Measurements from ENCODE around the gene MED13.

MED13 gene

GRCh38 chr17:62043602-62044001 is 21.5 kb downstream of the MED13 start:
- no peak overlapping the region for H2BK12ac ChIP-seq (ENCODE audit: low read length)
- no peaks in the 10 kb centered on the region for H3K27me3 ChIP-seq (ENCODE audit: control insufficient read depth in 3 of 3, insufficient read depth in 3 of 3, low read depth in 1 of 3, low read length in 3 of 3)
- H3K23ac ChIP-seq (ENCODE audit: low read depth, low read length, poor library complexity) = no peak overlapping the region
- no peak overlapping the region for H3K4me2 ChIP-seq (ENCODE audit: insufficient read depth, low read length, poor library complexity, severe bottlenecking)
- no peak overlapping the region for H3K9ac ChIP-seq (ENCODE audit: low read depth, low read length, poor library complexity)
- no peak overlapping the region for H2BK120ac ChIP-seq (ENCODE audit: low read depth, low read length)
- H3K79me1 ChIP-seq (ENCODE audit: low read depth, low read length) = peaks cover 3% of the 10 kb centered on the region
- H3K18ac ChIP-seq (ENCODE audit: low read length) = no peak overlapping the region
- H3K4me1 ChIP-seq (ENCODE audit: control insufficient read depth in 2 of 2, insufficient read depth in 1 of 2, low read depth in 1 of 2, low read length in 2 of 2) = no peaks in the 10 kb centered on the region
- H2BK5ac ChIP-seq (ENCODE audit: low read length) = no peak overlapping the region
- H4K91ac ChIP-seq (ENCODE audit: low read depth, low read length, poor library complexity) = no peak overlapping the region
- H3K4ac ChIP-seq (ENCODE audit: low read length) = no peak overlapping the region
- H3K9me3 ChIP-seq (replicated peaks in 1 of 2; ENCODE audit: control insufficient read depth in 2 of 2, insufficient read depth in 1 of 2, low read depth in 1 of 2, low read length in 2 of 2) = no peaks in the 10 kb centered on the region
- H3K14ac ChIP-seq (ENCODE audit: low read length) = no peak overlapping the region
- no peak overlapping the region for H2AFZ ChIP-seq (ENCODE audit: low read length)
- no peak overlapping the region for H2AK5ac ChIP-seq (ENCODE audit: low read depth, low read length)
- no peak overlapping the region for H4K8ac ChIP-seq (ENCODE audit: low read depth, low read length)
- no peak overlapping the region for H3K4me3 ChIP-seq (ENCODE audit: low read length in 2 of 2)
- no peak overlapping the region for H2BK15ac ChIP-seq (ENCODE audit: low read length)
- H3K36me3 ChIP-seq (replicated peaks in 1 of 2; ENCODE audit: control insufficient read depth in 2 of 2, insufficient read depth in 2 of 2, low read length in 2 of 2) = peaks cover 8 to 97% of the 10 kb centered on the region in 2 donors
- DNase-seq (ENCODE audit: low spot score) = no peak
- no peak overlapping the region for H3K27ac ChIP-seq (replicated peaks; ENCODE audit: low read length)

GRCh38 chr17:62043140-62043539 is 21.9 kb downstream of the MED13 start:
- Histone ChIP-seq H2BK5ac (ENCODE audit: low read length) (no peak overlapping the region), H3K4me2 (ENCODE audit: insufficient read depth, low read length, poor library complexity, severe bottlenecking) (no peak overlapping the region), H2BK15ac (ENCODE audit: low read length) (no peak overlapping the region), H3K18ac (ENCODE audit: low read length) (no peak overlapping the region), H3K27me3 (ENCODE audit: control insufficient read depth in 3 of 3, insufficient read depth in 3 of 3, low read depth in 1 of 3, low read length in 3 of 3) (no peaks in the 10 kb centered on the region), H4K91ac (ENCODE audit: low read depth, low read length, poor library complexity) (no peak overlapping the region), H2AK5ac (ENCODE audit: low read depth, low read length) (no peak overlapping the region), H3K9me3 (replicated peaks in 1 of 2; ENCODE audit: control insufficient read depth in 2 of 2, insufficient read depth in 1 of 2, low read depth in 1 of 2, low read length in 2 of 2) (no peaks in the 10 kb centered on the region), H3K9ac (ENCODE audit: low read depth, low read length, poor library complexity) (no peak overlapping the region), H3K14ac (ENCODE audit: low read length) (no peak overlapping the region), H2BK120ac (ENCODE audit: low read depth, low read length) (no peak overlapping the region), H3K4me3 (ENCODE audit: low read length in 2 of 2) (no peak overlapping the region), H3K79me1 (ENCODE audit: low read depth, low read length) (peaks cover 3% of the 10 kb centered on the region), H3K4ac (ENCODE audit: low read length) (no peak overlapping the region), H2AFZ (ENCODE audit: low read length) (no peak overlapping the region), H3K23ac (ENCODE audit: low read depth, low read length, poor library complexity) (no peak overlapping the region), H3K36me3 (replicated peaks in 1 of 2; ENCODE audit: control insufficient read depth in 2 of 2, insufficient read depth in 2 of 2, low read length in 2 of 2) (peaks cover 8 to 95% of the 10 kb centered on the region in 2 donors), H2BK12ac (ENCODE audit: low read length) (no peak overlapping the region), H3K4me1 (ENCODE audit: control insufficient read depth in 2 of 2, insufficient read depth in 1 of 2, low read depth in 1 of 2, low read length in 2 of 2) (no peaks in the 10 kb centered on the region), H3K27ac (replicated peaks; ENCODE audit: low read length) (no peak overlapping the region), H4K8ac (ENCODE audit: low read depth, low read length) (no peak overlapping the region)
- no CpG with 5 or more reads among the region's 2 CpGs for WGBS, 2 donors (ENCODE audit: extremely low coverage in 2 of 2, insufficient read length in 2 of 2, insufficient replicate concordance in 1 of 2)
- no peak for DNase-seq (ENCODE audit: low spot score)

DNA sequence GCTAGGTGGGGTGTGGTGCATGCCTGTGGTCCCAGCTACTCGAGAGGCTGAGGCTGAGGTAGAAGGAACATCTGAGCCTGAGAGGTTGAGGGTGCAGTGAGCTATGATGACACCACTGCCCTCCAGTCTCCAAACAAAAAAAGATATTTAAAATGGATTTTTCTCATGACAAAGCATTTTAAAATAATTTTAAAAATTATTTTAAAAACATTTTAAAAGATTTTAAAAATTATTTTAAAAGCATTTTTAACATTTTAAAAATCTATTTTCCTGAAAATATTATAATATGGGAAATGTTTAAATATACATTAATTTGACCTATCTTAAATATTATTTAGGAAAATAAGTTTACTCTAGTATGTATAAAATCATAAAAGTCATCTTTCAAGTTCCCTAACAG is 26.8 kb downstream of the MED13 start:
- Histone ChIP-seq H3K4me3 (ENCODE audit: low read length in 2 of 2) (no peak overlapping the region), H3K36me3 (replicated peaks in 1 of 2; ENCODE audit: control insufficient read depth in 2 of 2, insufficient read depth in 2 of 2, low read length in 2 of 2) (peaks cover 6 to 87% of the 10 kb centered on the region in 2 donors), H3K27me3 (ENCODE audit: control insufficient read depth in 3 of 3, insufficient read depth in 3 of 3, low read depth in 1 of 3, low read length in 3 of 3) (no peaks in the 10 kb centered on the region), H2BK120ac (ENCODE audit: low read depth, low read length) (no peak overlapping the region), H3K4me2 (ENCODE audit: insufficient read depth, low read length, poor library complexity, severe bottlenecking) (no peak overlapping the region), H3K18ac (ENCODE audit: low read length) (no peak overlapping the region), H2BK5ac (ENCODE audit: low read length) (no peak overlapping the region), H3K14ac (ENCODE audit: low read length) (no peak overlapping the region), H2AFZ (ENCODE audit: low read length) (no peak overlapping the region), H3K23ac (ENCODE audit: low read depth, low read length, poor library complexity) (no peak overlapping the region), H2AK5ac (ENCODE audit: low read depth, low read length) (no peak overlapping the region), H3K79me1 (ENCODE audit: low read depth, low read length) (peaks cover under 1% of the 10 kb centered on the region), H3K9ac (ENCODE audit: low read depth, low read length, poor library complexity) (no peak overlapping the region), H4K8ac (ENCODE audit: low read depth, low read length) (no peak overlapping the region), H2BK15ac (ENCODE audit: low read length) (no peak overlapping the region), H2BK12ac (ENCODE audit: low read length) (no peak overlapping the region), H3K4ac (ENCODE audit: low read length) (no peak overlapping the region), H3K4me1 (ENCODE audit: control insufficient read depth in 2 of 2, insufficient read depth in 1 of 2, low read depth in 1 of 2, low read length in 2 of 2) (no peaks in the 10 kb centered on the region), H3K27ac (replicated peaks; ENCODE audit: low read length) (no peak overlapping the region), H3K9me3 (replicated peaks in 1 of 2; ENCODE audit: control insufficient read depth in 2 of 2, insufficient read depth in 1 of 2, low read depth in 1 of 2, low read length in 2 of 2) (no peaks in the 10 kb centered on the region), H4K91ac (ENCODE audit: low read depth, low read length, poor library complexity) (no peak overlapping the region)
- WGBS, 2 donors (ENCODE audit: extremely low coverage in 2 of 2, insufficient read length in 2 of 2, insufficient replicate concordance in 1 of 2) = no CpG with 5 or more reads among the region's 1 CpG
- DNase-seq (ENCODE audit: low spot score) = no peak

GRCh38 chr17:62033317-62033716 is 31.8 kb downstream of the MED13 start:
- H3K9ac ChIP-seq (ENCODE audit: low read depth, low read length, poor library complexity) = no peak overlapping the region
- no peak overlapping the region for H2AK5ac ChIP-seq (ENCODE audit: low read depth, low read length)
- peaks cover 4% of the 10 kb centered on the region for H3K79me1 ChIP-seq (ENCODE audit: low read depth, low read length)
- no peaks in the 10 kb centered on the region for H3K4me1 ChIP-seq (ENCODE audit: control insufficient read depth in 2 of 2, insufficient read depth in 1 of 2, low read depth in 1 of 2, low read length in 2 of 2)
- H3K4me2 ChIP-seq (ENCODE audit: insufficient read depth, low read length, poor library complexity, severe bottlenecking) = no peak overlapping the region
- H2AFZ ChIP-seq (ENCODE audit: low read length) = no peak overlapping the region
- no peak overlapping the region for H2BK120ac ChIP-seq (ENCODE audit: low read depth, low read length)
- peaks cover 24 to 90% of the 10 kb centered on the region in 2 donors for H3K36me3 ChIP-seq (replicated peaks in 1 of 2; ENCODE audit: control insufficient read depth in 2 of 2, insufficient read depth in 2 of 2, low read length in 2 of 2)
- DNase-seq (ENCODE audit: low spot score) = no peak
- no peak overlapping the region for H3K4ac ChIP-seq (ENCODE audit: low read length)
- H2BK12ac ChIP-seq (ENCODE audit: low read length) = no peak overlapping the region
- no peak overlapping the region for H4K91ac ChIP-seq (ENCODE audit: low read depth, low read length, poor library complexity)
- H3K14ac ChIP-seq (ENCODE audit: low read length) = no peak overlapping the region
- H3K18ac ChIP-seq (ENCODE audit: low read length) = no peak overlapping the region
- no peaks in the 10 kb centered on the region for H3K27me3 ChIP-seq (ENCODE audit: control insufficient read depth in 3 of 3, insufficient read depth in 3 of 3, low read depth in 1 of 3, low read length in 3 of 3)
- H3K9me3 ChIP-seq (replicated peaks in 1 of 2; ENCODE audit: control insufficient read depth in 2 of 2, insufficient read depth in 1 of 2, low read depth in 1 of 2, low read length in 2 of 2) = peaks cover 6% of the 10 kb centered on the region in 2 donors
- no peak overlapping the region for H3K27ac ChIP-seq (replicated peaks; ENCODE audit: low read length)
- H3K4me3 ChIP-seq (ENCODE audit: low read length in 2 of 2) = no peak overlapping the region
- no peak overlapping the region for H4K8ac ChIP-seq (ENCODE audit: low read depth, low read length)
- H3K23ac ChIP-seq (ENCODE audit: low read depth, low read length, poor library complexity) = no peak overlapping the region
- H2BK15ac ChIP-seq (ENCODE audit: low read length) = no peak overlapping the region
- H2BK5ac ChIP-seq (ENCODE audit: low read length) = no peak overlapping the region
